Measurements from ENCODE around the gene GSTO2.
A peak's percentile ranks its signal among the peaks of the same experiment; 100 is the strongest.

Gene GSTO2

GRCh38 chr10:104300002-104300735, 31.2 kb downstream of the GSTO2 start:
- Mint-ChIP-seq H3K4me1 (ENCODE audit: low read depth in 2 of 2) (peaks cover 31 to 35% of the 10 kb centered on the region in 2 donors), H3K36me3 (ENCODE audit: insufficient read depth) (peaks cover 32% of the 10 kb centered on the region), H3K27me3 (peaks cover 6 to 7% of the 10 kb centered on the region in 2 donors), H3K27ac (no peak overlapping the region), H3K9me3 (peaks cover 0 to 2% of the 10 kb centered on the region in 2 donors), H3K4me3 (peak overlapping the region in 1 of 2 donors; percentile 51)
- DNase-seq: no peak
- no peak for ATAC-seq (replicated peaks)

- ATAC-seq (replicated peaks) (peak; percentile 17), DNase-seq (no peak)
- H3K4me3 Mint-ChIP-seq: peak overlapping the region; percentile 51 to 53
Measured at GRCh38 chr10:104300736-104301292, 31.8 kb downstream of the GSTO2 start.

DNA sequence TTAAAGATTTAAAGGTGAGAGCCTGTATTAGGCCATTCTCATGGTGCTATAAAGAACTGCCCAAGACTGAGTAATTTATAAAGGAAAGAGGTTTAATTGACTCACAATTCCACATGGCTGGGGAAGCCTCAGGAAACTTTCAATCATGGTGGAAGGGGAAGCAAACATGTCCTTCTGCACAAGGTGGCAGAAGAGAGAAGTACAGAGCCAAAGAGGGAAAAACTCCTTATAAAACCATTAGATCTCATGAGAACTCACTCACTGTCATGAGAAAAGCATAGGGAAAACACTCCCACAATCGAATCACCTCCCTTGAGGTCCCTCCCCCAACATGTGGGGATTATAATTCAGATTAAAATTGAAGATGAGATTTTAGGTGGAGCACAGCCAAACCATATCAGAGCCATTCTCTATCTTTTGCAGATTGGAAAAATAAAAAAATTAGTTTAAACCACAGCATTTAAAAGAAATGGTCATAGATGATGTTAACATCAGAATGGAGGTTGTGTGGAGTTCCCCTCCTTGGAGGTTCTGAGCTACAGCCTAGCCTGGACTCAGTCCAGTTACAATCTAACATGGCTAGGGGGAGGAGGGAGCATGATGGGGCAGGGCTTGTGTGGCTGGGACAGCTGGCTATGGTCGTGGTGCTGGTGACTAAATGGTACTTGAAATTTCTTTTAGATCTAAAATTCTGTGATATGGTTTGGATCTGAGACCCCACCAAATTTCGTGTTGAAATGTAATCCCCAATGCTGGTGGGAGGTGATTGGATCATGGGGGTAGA, 33.1 kb downstream of the GSTO2 start:
- H3K4me1 Mint-ChIP-seq (ENCODE audit: low read depth in 2 of 2): peaks cover 48 to 52% of the 10 kb centered on the region in 2 donors
- DNase-seq: no peak
- peaks cover 0 to 2% of the 10 kb centered on the region in 2 donors for H3K9me3 Mint-ChIP-seq
- H3K4me3 Mint-ChIP-seq: peak overlapping the region in 1 of 2 donors; percentile 19
- H3K36me3 Mint-ChIP-seq (ENCODE audit: insufficient read depth): peaks cover 47% of the 10 kb centered on the region
- ATAC-seq (replicated peaks): no peak
- H3K27ac Mint-ChIP-seq: peak overlapping the region in 1 of 2 donors; percentile 49
- peaks cover 0 to 7% of the 10 kb centered on the region in 2 donors for H3K27me3 Mint-ChIP-seq

More at GRCh38 chr10:104300736-104301292, 31.8 kb downstream of the GSTO2 start:
- peak overlapping the region; percentile 71 to 74 for H3K27ac Mint-ChIP-seq
- peaks cover 0 to 2% of the 10 kb centered on the region in 2 donors for H3K9me3 Mint-ChIP-seq
- peaks cover 0 to 7% of the 10 kb centered on the region in 2 donors for H3K27me3 Mint-ChIP-seq
- peaks cover 38% of the 10 kb centered on the region for H3K36me3 Mint-ChIP-seq (ENCODE audit: insufficient read depth)
- peaks cover 37 to 41% of the 10 kb centered on the region in 2 donors for H3K4me1 Mint-ChIP-seq (ENCODE audit: low read depth in 2 of 2)

GRCh38 chr10:104303594-104304355, 34.8 kb downstream of the GSTO2 start:
- H3K27me3 Mint-ChIP-seq: peaks cover 0 to 7% of the 10 kb centered on the region in 2 donors
- H3K9me3 Mint-ChIP-seq: peaks cover 0 to 2% of the 10 kb centered on the region in 2 donors
- H3K4me1 Mint-ChIP-seq (ENCODE audit: low read depth in 2 of 2): peaks cover 65 to 68% of the 10 kb centered on the region in 2 donors
- peak overlapping the region; percentile 51 to 62 for H3K4me3 Mint-ChIP-seq
- H3K27ac Mint-ChIP-seq: peak overlapping the region; percentile 56 to 58
- peak; percentile 37 to 41 (median 38) for DNase-seq
- H3K36me3 Mint-ChIP-seq (ENCODE audit: insufficient read depth): peaks cover 63% of the 10 kb centered on the region
- ATAC-seq (replicated peaks): peak; percentile 79

GRCh38 chr10:104304356-104304745, 35.4 kb downstream of the GSTO2 start:
- DNase-seq: no peak
- Mint-ChIP-seq H3K4me1 (ENCODE audit: low read depth in 2 of 2) (peaks cover 70 to 71% of the 10 kb centered on the region in 2 donors), H3K27ac (peak overlapping the region; percentile 58 to 84), H3K9me3 (peaks cover 0 to 2% of the 10 kb centered on the region in 2 donors), H3K36me3 (ENCODE audit: insufficient read depth) (peaks cover 63% of the 10 kb centered on the region), H3K4me3 (peak overlapping the region; percentile 44 to 55), H3K27me3 (peaks cover 0 to 2% of the 10 kb centered on the region in 2 donors)
- no peak for ATAC-seq (replicated peaks)

- Mint-ChIP-seq H3K27me3 (no peaks in the 10 kb centered on the region), H3K36me3 (ENCODE audit: insufficient read depth) (peaks cover 68% of the 10 kb centered on the region), H3K9me3 (peaks cover 0 to 2% of the 10 kb centered on the region in 2 donors), H3K4me3 (peak overlapping the region; percentile 44 to 55), H3K27ac (peak overlapping the region; percentile 84), H3K4me1 (ENCODE audit: low read depth in 2 of 2) (peaks cover 70 to 77% of the 10 kb centered on the region in 2 donors)
- DNase-seq (no peak), ATAC-seq (replicated peaks) (no peak)
Measured at GRCh38 chr10:104304927-104305326, 35.9 kb downstream of the GSTO2 start.

DNA sequence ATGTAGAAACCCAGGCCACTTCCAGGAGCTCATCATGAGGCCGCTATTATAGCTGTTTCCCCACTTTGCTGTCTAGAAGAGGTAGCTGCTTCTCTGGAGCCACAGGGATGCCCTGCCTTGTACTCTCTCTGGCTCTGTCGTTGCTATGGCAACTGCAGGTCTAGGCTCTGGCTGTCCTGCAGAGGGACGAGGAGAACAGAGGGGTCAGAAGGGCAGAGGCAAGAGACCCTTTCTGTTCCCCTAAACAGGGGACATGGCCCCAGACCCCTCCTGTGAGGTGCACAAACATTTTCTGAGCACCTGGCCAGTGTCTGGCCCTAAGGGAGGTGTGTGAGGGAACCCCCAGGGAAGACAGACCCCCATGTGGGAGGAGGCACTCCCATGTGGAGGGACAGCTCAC, 37.9 kb downstream of the GSTO2 start:
- Mint-ChIP-seq H3K4me3 (peak overlapping the region; percentile 3 to 48), H3K27ac (peak overlapping the region in 1 of 2 donors; percentile 83), H3K27me3 (no peaks in the 10 kb centered on the region), H3K4me1 (ENCODE audit: low read depth in 2 of 2) (peaks cover 69 to 76% of the 10 kb centered on the region in 2 donors), H3K9me3 (peaks cover 0 to 2% of the 10 kb centered on the region in 2 donors), H3K36me3 (ENCODE audit: insufficient read depth) (peaks cover 77% of the 10 kb centered on the region)
- DNase-seq: no peak
- no peak for ATAC-seq (replicated peaks)

DNA sequence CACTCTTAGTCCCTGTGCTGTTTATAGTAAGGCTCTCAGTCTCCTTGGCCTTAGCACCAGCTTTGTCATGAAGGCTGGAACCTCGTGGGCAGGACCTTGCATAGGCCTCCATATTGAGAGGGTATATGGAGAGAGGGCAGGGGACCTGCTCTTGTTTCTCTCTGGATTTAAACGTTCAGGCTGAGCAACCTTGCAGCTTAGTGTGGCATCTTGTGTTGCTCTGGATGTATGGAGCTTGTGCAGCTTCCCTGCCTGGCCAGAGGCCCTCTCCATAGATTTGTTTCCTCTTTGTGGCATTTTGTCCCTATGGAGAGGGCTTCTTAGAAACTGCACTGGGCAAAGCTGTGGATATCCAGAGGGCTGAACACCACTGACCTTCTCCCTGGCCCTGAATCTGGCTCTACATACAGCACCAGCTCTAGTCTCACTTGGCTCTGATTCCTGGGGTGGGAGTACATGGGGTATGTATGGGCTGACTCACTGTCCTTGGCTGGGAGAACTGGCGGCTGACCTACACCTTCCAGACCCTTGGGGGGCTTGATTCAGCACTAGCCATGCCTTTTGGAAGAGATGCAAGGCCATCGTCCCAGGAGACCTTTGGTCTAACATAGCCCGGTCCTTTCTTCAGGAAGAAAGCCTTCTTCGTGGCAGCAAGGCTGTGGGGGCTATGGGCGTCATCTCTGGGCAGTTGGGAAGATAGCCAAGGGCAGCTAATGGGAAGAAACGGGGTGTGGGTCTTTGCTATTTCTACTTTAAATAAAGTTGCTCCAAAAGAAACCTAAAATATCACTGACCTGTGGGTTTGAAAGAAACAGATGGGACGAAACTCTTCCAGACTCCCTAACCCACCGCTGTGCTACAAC, 38.8 kb downstream of the GSTO2 start:
- peaks cover 67 to 84% of the 10 kb centered on the region in 2 donors for H3K4me1 Mint-ChIP-seq (ENCODE audit: low read depth in 2 of 2)
- no peaks in the 10 kb centered on the region for H3K27me3 Mint-ChIP-seq
- H3K4me3 Mint-ChIP-seq: peak overlapping the region; percentile 48 to 69
- peak overlapping the region; percentile 68 to 83 for H3K27ac Mint-ChIP-seq
- peaks cover 81% of the 10 kb centered on the region for H3K36me3 Mint-ChIP-seq (ENCODE audit: insufficient read depth)
- ATAC-seq (replicated peaks) (no peak), DNase-seq (no peak)
- peaks cover 0 to 2% of the 10 kb centered on the region in 2 donors for H3K9me3 Mint-ChIP-seq

- Mint-ChIP-seq H3K9me3 (no peaks in the 10 kb centered on the region), H3K36me3 (ENCODE audit: insufficient read depth) (peaks cover 84% of the 10 kb centered on the region), H3K27me3 (no peaks in the 10 kb centered on the region), H3K27ac (peak overlapping the region; percentile 68 to 83), H3K4me1 (ENCODE audit: low read depth in 2 of 2) (peaks cover 66 to 78% of the 10 kb centered on the region in 2 donors), H3K4me3 (peak overlapping the region; percentile 48 to 69)
- ATAC-seq (replicated peaks) (peak; percentile 34), DNase-seq (no peak)
Measured at GRCh38 chr10:104308439-104308903, 39.5 kb downstream of the GSTO2 start.

GRCh38 chr10:104309980-104310978, 41.3 kb downstream of the GSTO2 start:
- H3K27ac Mint-ChIP-seq: peak overlapping the region; percentile 62 to 82
- H3K4me1 Mint-ChIP-seq (ENCODE audit: low read depth in 2 of 2): peaks cover 50 to 60% of the 10 kb centered on the region in 2 donors
- no peaks in the 10 kb centered on the region for H3K9me3 Mint-ChIP-seq

GRCh38 chr10:104311184-104311720, 42.3 kb downstream of the GSTO2 start:
- peak overlapping the region in 1 of 2 donors; percentile 76 for H3K27ac Mint-ChIP-seq
- H3K4me1 Mint-ChIP-seq (ENCODE audit: low read depth in 2 of 2): peaks cover 41 to 51% of the 10 kb centered on the region in 2 donors
- H3K36me3 Mint-ChIP-seq (ENCODE audit: insufficient read depth): peaks cover 94% of the 10 kb centered on the region
- DNase-seq (no peak), ATAC-seq (replicated peaks) (no peak)
- H3K9me3 Mint-ChIP-seq: no peaks in the 10 kb centered on the region
- no peaks in the 10 kb centered on the region for H3K27me3 Mint-ChIP-seq
- H3K4me3 Mint-ChIP-seq: no peak overlapping the region

More at GRCh38 chr10:104309980-104310978, 41.3 kb downstream of the GSTO2 start:
- ATAC-seq (replicated peaks) (no peak), DNase-seq (no peak)
- no peak overlapping the region for H3K4me3 Mint-ChIP-seq
- peaks cover 94% of the 10 kb centered on the region for H3K36me3 Mint-ChIP-seq (ENCODE audit: insufficient read depth)
- H3K27me3 Mint-ChIP-seq: no peaks in the 10 kb centered on the region
